H9 (cell line): ENCODE results near the gene OR10H5. TPM values are rescaled to one million over a fixed set of nuclear protein-coding genes. Genes with fewer than 3 reads are reported as not detected.

ENCODE experiments used
- DNase-seq: peaks from one replicate; pipeline ENCODE4 v3.0.0-alpha.2; 2017
- H2AFZ ChIP-seq: one replicate; pipeline ENCODE4 v1.6.1; 2013; ENCODE audit warnings: mild to moderate bottlenecking, low read length, control low read depth, moderate library complexity
- H2AK5ac ChIP-seq: 2 replicates; pipeline ENCODE4 v1.6.1; 2013; ENCODE audit warnings: low read length, control low read depth, mixed read lengths; ENCODE audit not compliant: insufficient read length
- H2BK120ac ChIP-seq: one replicate; pipeline ENCODE4 v1.6.1; 2013; ENCODE audit warnings: low read depth, mild to moderate bottlenecking, low read length, control low read depth, inconsistent platforms; ENCODE audit not compliant: poor library complexity, severe bottlenecking
- H2BK12ac ChIP-seq: 2 replicates; pipeline ENCODE4 v1.6.1; 2013; ENCODE audit warnings: low read length, control low read depth, mixed read lengths, low read depth; ENCODE audit not compliant: insufficient read length
- H2BK15ac ChIP-seq: 2 replicates; pipeline ENCODE4 v1.6.1; 2013; ENCODE audit warnings: low read depth, low read length, control low read depth
- H2BK20ac ChIP-seq: one replicate; pipeline ENCODE4 v1.6.1; 2013; ENCODE audit warnings: low read depth, mild to moderate bottlenecking, low read length, control low read depth, inconsistent platforms; ENCODE audit not compliant: poor library complexity, severe bottlenecking
- H2BK5ac ChIP-seq: 2 replicates; pipeline ENCODE4 v1.6.1; 2013; ENCODE audit warnings: low read length, control low read depth, mixed read lengths; ENCODE audit not compliant: insufficient read length
- H3K14ac ChIP-seq: 2 replicates; pipeline ENCODE4 v1.6.1; 2013; ENCODE audit warnings: low read length, control low read depth; ENCODE audit not compliant: insufficient read depth
- H3K18ac ChIP-seq: 2 replicates; pipeline ENCODE4 v1.6.1; 2013; ENCODE audit warnings: low read depth, mild to moderate bottlenecking, mixed read lengths, low read length, control low read depth; ENCODE audit not compliant: insufficient read length
- H3K23ac ChIP-seq: 2 replicates; pipeline ENCODE4 v1.6.1; 2013; ENCODE audit warnings: low read length, control low read depth, mixed read lengths, low read depth; ENCODE audit not compliant: insufficient read length
- H3K23me2 ChIP-seq: 2 replicates; pipeline ENCODE4 v1.6.1; 2013; ENCODE audit warnings: low read depth, mild to moderate bottlenecking, mixed read lengths, low read length, control low read depth; ENCODE audit not compliant: insufficient read length, poor library complexity, severe bottlenecking
- H3K27ac ChIP-seq: 2 replicates; pipeline ENCODE4 v1.5.1; 2013; ENCODE audit warnings: low read length, control low read depth, mixed read lengths, low read depth; ENCODE audit not compliant: insufficient read length
- H3K27me3 ChIP-seq: 2 replicates; pipeline ENCODE4 v1.6.1; 2013; ENCODE audit warnings: low read length, control low read depth, inconsistent platforms; ENCODE audit not compliant: insufficient read depth
- H3K4ac ChIP-seq: 2 replicates; pipeline ENCODE4 v1.6.1; 2013; ENCODE audit warnings: low read depth, mild to moderate bottlenecking, control low read depth, inconsistent platforms, low read length, moderate library complexity
- H3K4me1 ChIP-seq: 2 replicates; pipeline ENCODE4 v1.6.1; 2013; ENCODE audit warnings: low read length, control low read depth, inconsistent platforms; ENCODE audit not compliant: insufficient read depth
- H3K4me2 ChIP-seq: 2 replicates; pipeline ENCODE4 v1.6.1; 2013; ENCODE audit warnings: low read length, control low read depth, mixed read lengths; ENCODE audit not compliant: insufficient read length, insufficient read depth
- H3K56ac ChIP-seq: 2 replicates; pipeline ENCODE4 v1.6.1; 2013; ENCODE audit warnings: low read depth, mild to moderate bottlenecking, mixed read lengths, low read length, control low read depth; ENCODE audit not compliant: insufficient read length
- H3K79me1 ChIP-seq: 2 replicates; pipeline ENCODE4 v1.6.1; 2013; ENCODE audit warnings: low read depth, mild to moderate bottlenecking, moderate library complexity, low read length, control low read depth, inconsistent platforms; ENCODE audit not compliant: insufficient read depth, poor library complexity, severe bottlenecking
- H3K79me2 ChIP-seq: 2 replicates; pipeline ENCODE4 v1.6.1; 2013; ENCODE audit warnings: low read length, control low read depth, inconsistent platforms; ENCODE audit not compliant: insufficient read depth
- H3K9ac ChIP-seq: 2 replicates; pipeline ENCODE4 v1.6.1; 2013; ENCODE audit warnings: low read length, control low read depth, mixed read lengths; ENCODE audit not compliant: insufficient read length; ENCODE audit errors: extremely low read depth
- H3K9me3 ChIP-seq: one replicate; pipeline ENCODE4 v1.6.1; 2013; ENCODE audit warnings: low read depth, low read length, inconsistent platforms; ENCODE audit not compliant: control insufficient read depth
- H3T11ph ChIP-seq: one replicate; pipeline ENCODE4 v1.6.1; 2013; ENCODE audit warnings: mild to moderate bottlenecking, low read length, control low read depth, inconsistent platforms
- H4K20me1 ChIP-seq: one replicate; pipeline ENCODE4 v1.6.1; 2013; ENCODE audit not compliant: control insufficient read depth, insufficient read length, insufficient read depth
- H4K5ac ChIP-seq: 2 replicates; pipeline ENCODE4 v1.6.1; 2013; ENCODE audit warnings: low read depth, mild to moderate bottlenecking, mixed read lengths, low read length, control low read depth; ENCODE audit not compliant: insufficient read length
- H4K8ac ChIP-seq: replicated peaks from 2 replicates; pipeline ENCODE4 v1.6.1; 2013; ENCODE audit warnings: low read length, control low read depth, mixed read lengths, low read depth; ENCODE audit not compliant: insufficient read length
- H4K91ac ChIP-seq: 2 replicates; pipeline ENCODE4 v1.6.1; 2013; ENCODE audit warnings: low read depth, mild to moderate bottlenecking, moderate library complexity, mixed read lengths, low read length, control low read depth; ENCODE audit not compliant: insufficient read length
- H3K27ac Mint-ChIP-seq, 3 experiments: 2 replicates in 2 of 3; 3 replicates in 1 of 3; pipeline ENCODE4 v1.8.0; 2020 to 2021; ENCODE audit warnings: mixed read lengths in 3 of 3, mild to moderate bottlenecking in 1 of 3, moderate library complexity in 1 of 3
- H3K27me3 Mint-ChIP-seq: 2 replicates; pipeline ENCODE4 v1.8.0; 2021; ENCODE audit warnings: low read depth, mild to moderate bottlenecking, moderate library complexity, mixed read lengths
- H3K36me3 Mint-ChIP-seq, 3 experiments: 2 replicates in 2 of 3; 3 replicates in 1 of 3; pipeline ENCODE4 v1.8.0; 2020 to 2021; ENCODE audit warnings: low read depth in 3 of 3, mixed read lengths in 3 of 3; ENCODE audit not compliant: insufficient read depth in 1 of 3
- H3K4me1 Mint-ChIP-seq, 2 experiments: 2 replicates each; pipeline ENCODE4 v1.8.0; 2020; ENCODE audit warnings: mixed read lengths in 2 of 2
- H3K4me3 Mint-ChIP-seq, 2 experiments: 2 replicates in 1 of 2; 3 replicates in 1 of 2; pipeline ENCODE4 v1.8.0; 2020 to 2021; ENCODE audit warnings: mild to moderate bottlenecking in 2 of 2, mixed read lengths in 2 of 2, moderate library complexity in 1 of 2
- H3K9me3 Mint-ChIP-seq, 2 experiments: 2 replicates in 1 of 2; 3 replicates in 1 of 2; pipeline ENCODE4 v1.8.0; 2020; ENCODE audit warnings: mild to moderate bottlenecking in 2 of 2, mixed read lengths in 2 of 2, moderate library complexity in 1 of 2
- WGBS: extraction: QIAGEN DNeasy Blood & Tissue Kit; methylation state at CpG from one replicate; pipeline ENCODE4 v1.1.7; 2013; ENCODE audit warnings: missing lambda C conversion rate, low lambda C conversion rate, mixed read lengths; ENCODE audit not compliant: insufficient read length; ENCODE audit errors: extremely low coverage; 5-methylcytosine and 5-hydroxymethylcytosine counted together
- total RNA-seq: library from RNA; stranded (reverse); gene quantifications from 2 replicates; pipeline ENCODE4 v1.2.1, GENCODE V29; 2021
- TF ChIP-seq, protein P1 (sequence below): fragments of 200-600 bp; sonication (generic); conservative IDR thresholded peaks from 3 replicates; pipeline ENCODE4 v1.8.0; 2021; ENCODE audit warnings: antibody characterized with exemption, mild to moderate bottlenecking

OR10H5 gene
- total RNA-seq, 1 experiment from 2014 or later = not detected

DNA sequence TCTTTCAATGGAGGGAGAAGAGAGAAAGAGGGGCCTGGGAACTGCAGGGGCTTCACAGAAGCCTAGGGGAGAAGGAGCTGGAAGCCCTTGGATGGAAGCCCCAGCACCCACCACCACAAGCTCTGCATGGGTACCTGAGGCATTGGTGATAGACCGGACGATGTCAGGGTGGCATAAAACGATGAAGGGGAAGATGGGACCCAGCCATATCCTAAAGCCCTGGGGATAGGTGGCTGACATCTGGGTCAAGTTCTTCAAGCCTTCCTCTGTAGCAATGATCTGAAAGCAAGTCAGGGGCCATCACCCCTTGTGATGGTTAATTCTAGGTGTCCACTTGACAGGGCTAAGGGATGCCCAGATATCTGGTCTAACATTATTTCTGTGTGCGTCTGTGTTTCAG lies 11.2 kb upstream of the OR10H5 start:
- Mint-ChIP-seq H3K27ac (no peak overlapping the region), H3K36me3 (peaks cover 9 to 50% (median 12%) of the 10 kb centered on the region in 3 experiments; a peak in 6 of 7 replicates), H3K27me3 (peaks cover 2% of the 10 kb centered on the region), H3K4me1 (no peaks in the 10 kb centered on the region), H3K4me3 (no peak overlapping the region), H3K9me3 (peaks cover 88 to 96% of the 10 kb centered on the region in 2 experiments)
- WGBS = no CpG with 5 or more reads among the region's 4 CpGs
- Histone ChIP-seq H3K4ac (no peak overlapping the region), H2AFZ (no peak overlapping the region), H2BK15ac (no peak overlapping the region), H3K9me3 (peaks cover 92% of the 10 kb centered on the region), H3K23ac (no peak overlapping the region), H3K18ac (no peak overlapping the region), H4K20me1 (no peaks in the 10 kb centered on the region), H3K9ac (no peak overlapping the region), H2BK20ac (no peak overlapping the region), H4K8ac (no peak overlapping the region), H3K56ac (no peak overlapping the region), H4K5ac (no peak overlapping the region), H2BK120ac (no peak overlapping the region), H3K4me1 (no peaks in the 10 kb centered on the region), H3K14ac (no peak overlapping the region), H3K79me1 (no peaks in the 10 kb centered on the region), H4K91ac (no peak overlapping the region), H3K4me2 (no peak overlapping the region), H2BK5ac (no peak overlapping the region), H3T11ph (no peak overlapping the region), H3K27ac (no peak overlapping the region), H3K27me3 (no peaks in the 10 kb centered on the region), H2AK5ac (no peak overlapping the region), H2BK12ac (no peak overlapping the region), H3K79me2 (no peaks in the 10 kb centered on the region), H3K23me2 (no peaks in the 10 kb centered on the region)
- TF ChIP-seq, protein P1, sequence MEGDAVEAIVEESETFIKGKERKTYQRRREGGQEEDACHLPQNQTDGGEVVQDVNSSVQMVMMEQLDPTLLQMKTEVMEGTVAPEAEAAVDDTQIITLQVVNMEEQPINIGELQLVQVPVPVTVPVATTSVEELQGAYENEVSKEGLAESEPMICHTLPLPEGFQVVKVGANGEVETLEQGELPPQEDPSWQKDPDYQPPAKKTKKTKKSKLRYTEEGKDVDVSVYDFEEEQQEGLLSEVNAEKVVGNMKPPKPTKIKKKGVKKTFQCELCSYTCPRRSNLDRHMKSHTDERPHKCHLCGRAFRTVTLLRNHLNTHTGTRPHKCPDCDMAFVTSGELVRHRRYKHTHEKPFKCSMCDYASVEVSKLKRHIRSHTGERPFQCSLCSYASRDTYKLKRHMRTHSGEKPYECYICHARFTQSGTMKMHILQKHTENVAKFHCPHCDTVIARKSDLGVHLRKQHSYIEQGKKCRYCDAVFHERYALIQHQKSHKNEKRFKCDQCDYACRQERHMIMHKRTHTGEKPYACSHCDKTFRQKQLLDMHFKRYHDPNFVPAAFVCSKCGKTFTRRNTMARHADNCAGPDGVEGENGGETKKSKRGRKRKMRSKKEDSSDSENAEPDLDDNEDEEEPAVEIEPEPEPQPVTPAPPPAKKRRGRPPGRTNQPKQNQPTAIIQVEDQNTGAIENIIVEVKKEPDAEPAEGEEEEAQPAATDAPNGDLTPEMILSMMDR = no peak
- no peak for DNase-seq
